ENCODE data around the gene EML3.
"Not testable (repeated sequence)": the region's sequence is repeated elsewhere in the genome, so short reads cannot be mapped to it uniquely, and the experiment has no call there.

The EML3 gene

GRCh38 chr11:62612366-62613290 lies at the start of gene EML3, which contains the start of gene ROM1:
EML3 (minus strand) TSS chr11:62612775; CDS start chr11:62612457, 318 bp downstream.
ROM1 (plus strand) TSS chr11:62613257; CDS start chr11:62613282, 25 bp downstream.
- peak; percentile 91 for DNase-seq (ENCODE audit: low spot score)

- DNase-seq (ENCODE audit: low spot score): no peak
These were observed 44.3 kb upstream of the EML3 start for GRCh38 chr11:62656796-62657429.

- DNase-seq (ENCODE audit: low spot score): no peak
These were observed 41.7 kb upstream of the EML3 start for GRCh38 chr11:62654297-62654696.

- DNase-seq (ENCODE audit: low spot score): peak; percentile 75
These were observed 39.8 kb upstream of the EML3 start for GRCh38 chr11:62652161-62653006.

- DNase-seq (ENCODE audit: low spot score): not testable (repeated sequence)
These were observed 37.7 kb upstream of the EML3 start for GRCh38 chr11:62650283-62650682.

GRCh38 chr11:62649486-62649885 lies 36.9 kb upstream of the EML3 start:
- DNase-seq (ENCODE audit: low spot score): no peak

- no peak for DNase-seq (ENCODE audit: low spot score)
These were observed 36.4 kb upstream of the EML3 start for GRCh38 chr11:62648967-62649364.

GRCh38 chr11:62648185-62648966 lies 35.8 kb upstream of the EML3 start:
- no peak for DNase-seq (ENCODE audit: low spot score)

GRCh38 chr11:62647609-62648005 lies 35.0 kb upstream of the EML3 start:
- no peak for DNase-seq (ENCODE audit: low spot score)

GRCh38 chr11:62646825-62647608 lies 34.4 kb upstream of the EML3 start:
- no peak for DNase-seq (ENCODE audit: low spot score)

GRCh38 chr11:62645946-62646824 lies 33.6 kb upstream of the EML3 start, which contains the start of gene GANAB:
GANAB (minus strand) TSS chr11:62646613; CDS start chr11:62646599, 14 bp downstream.
- DNase-seq (ENCODE audit: low spot score): peak; percentile 99

GRCh38 chr11:62645671-62645945 lies 33.0 kb upstream of the EML3 start:
- no peak for DNase-seq (ENCODE audit: low spot score)

- no peak for DNase-seq (ENCODE audit: low spot score)
These were observed 31.6 kb upstream of the EML3 start for GRCh38 chr11:62644220-62644619.

- DNase-seq (ENCODE audit: low spot score): no peak
These were observed 19.9 kb upstream of the EML3 start for GRCh38 chr11:62632492-62632891.

- DNase-seq (ENCODE audit: low spot score): no peak
These were observed 15.1 kb upstream of the EML3 start for GRCh38 chr11:62627713-62628112.

GRCh38 chr11:62622476-62623089 lies 10.0 kb upstream of the EML3 start:
- DNase-seq (ENCODE audit: low spot score): no peak

GRCh38 chr11:62621567-62622470 lies 9.2 kb upstream of the EML3 start, which contains the start of gene B3GAT3:
B3GAT3 (minus strand) TSS chr11:62621986; CDS start chr11:62621947, 39 bp downstream.
- peak; percentile 96 for DNase-seq (ENCODE audit: low spot score)

- DNase-seq (ENCODE audit: low spot score): no peak
These were observed 8.5 kb upstream of the EML3 start for GRCh38 chr11:62621027-62621566.

Measured in CD4-positive, alpha-beta T cell treated with Interleukin-15 for 4 hours (primary cell).